Lung (tissue), 12 donors: ENCODE results near the gene GLYATL2. TPM values are rescaled to one million over a fixed set of nuclear protein-coding genes. Genes with fewer than 3 reads are reported as not detected.

Experiments used
- ATAC-seq: fragments of 200-7000 bp; cut with Tn5 transposase; one replicate; pipeline ENCODE4 v1.9.1; 2020; ENCODE audit warnings: moderate number of reproducible peaks; ENCODE audit not compliant: insufficient read depth, low FRiP score
- DNase-seq, 3 donors: peaks; one replicate each; pipeline ENCODE4 v3.0.0-alpha.2; 2013 to 2017
- H3K27ac ChIP-seq, 2 donors: one replicate each; pipeline ENCODE4 v1.5.1; 2013; ENCODE audit warnings: mild to moderate bottlenecking in 2 of 2, moderate library complexity in 2 of 2, control low read depth in 1 of 2, inconsistent platforms in 1 of 2, low read depth in 1 of 2, low read length in 1 of 2
- H3K27me3 ChIP-seq, 3 donors: one replicate each; pipeline ENCODE4 v1.5.1; 2013; ENCODE audit warnings: low read length in 2 of 3; ENCODE audit not compliant: control insufficient read depth in 3 of 3, insufficient read depth in 3 of 3
- H3K36me3 ChIP-seq, 4 donors: one replicate each; pipeline ENCODE4 v1.5.1; 2013; ENCODE audit warnings: low read length in 4 of 4, mild to moderate bottlenecking in 1 of 4, moderate library complexity in 1 of 4; ENCODE audit not compliant: control insufficient read depth in 4 of 4, insufficient read depth in 4 of 4
- H3K4me1 ChIP-seq, 5 donors: one replicate each; pipeline ENCODE4 v1.5.1; 2013; ENCODE audit warnings: low read length in 5 of 5, mild to moderate bottlenecking in 2 of 5, moderate library complexity in 1 of 5; ENCODE audit not compliant: control insufficient read depth in 5 of 5, insufficient read depth in 5 of 5
- H3K4me3 ChIP-seq: one replicate; pipeline ENCODE4 v1.5.1; 2013; ENCODE audit warnings: mild to moderate bottlenecking, control low read depth, moderate library complexity
- H3K9ac ChIP-seq, 2 donors: one replicate each; pipeline ENCODE4 v1.5.1; 2013; ENCODE audit warnings: low read length in 2 of 2, control low read depth in 1 of 2; ENCODE audit not compliant: insufficient read depth in 1 of 2
- H3K9me3 ChIP-seq, 4 donors: one replicate each; pipeline ENCODE4 v1.5.1; 2013; ENCODE audit warnings: low read length in 3 of 4, mild to moderate bottlenecking in 1 of 4, moderate library complexity in 1 of 4; ENCODE audit not compliant: control insufficient read depth in 4 of 4, insufficient read depth in 3 of 4
- WGBS, 2 donors: extraction: QIAGEN DNeasy Blood & Tissue Kit; methylation state at CpG; one replicate each; pipeline ENCODE4 v1.1.7; 2013; 5-methylcytosine and 5-hydroxymethylcytosine counted together
- polyA plus RNA-seq, 2 donors: library from polyadenylated mRNA; stranded (reverse); fragments of 200-250 nt; gene quantifications; one replicate each; pipeline ENCODE4 v1.2.1, GENCODE V29; 2013
- total RNA-seq, 2 donors: library from RNA; depleted of rRNA in 1 of 2; stranded (reverse); fragments of >200 nt in 1 of 2; gene quantifications; one replicate each; pipeline ENCODE4 v1.2.1, GENCODE V29; 2014 to 2021
- TF ChIP-seq, protein P1 (sequence below): IDR thresholded peaks from 2 replicates; pipeline ENCODE4 v1.5.1; 2012; ENCODE audit warnings: mild to moderate bottlenecking; ENCODE audit errors: control extremely low read depth, extremely low read depth
- donor health status: control.
- donor health status: control.
- donor health status: Bipolar disorder and iron deficiency.
- donor health status: healthy.
- donor health status: DM: yes; HTN: yes; CAD: no.

The GLYATL2 gene
- total and polyA plus RNA-seq, 4 donors, result 0.06 to 1.2 (median 0.25) TPM

DNA sequence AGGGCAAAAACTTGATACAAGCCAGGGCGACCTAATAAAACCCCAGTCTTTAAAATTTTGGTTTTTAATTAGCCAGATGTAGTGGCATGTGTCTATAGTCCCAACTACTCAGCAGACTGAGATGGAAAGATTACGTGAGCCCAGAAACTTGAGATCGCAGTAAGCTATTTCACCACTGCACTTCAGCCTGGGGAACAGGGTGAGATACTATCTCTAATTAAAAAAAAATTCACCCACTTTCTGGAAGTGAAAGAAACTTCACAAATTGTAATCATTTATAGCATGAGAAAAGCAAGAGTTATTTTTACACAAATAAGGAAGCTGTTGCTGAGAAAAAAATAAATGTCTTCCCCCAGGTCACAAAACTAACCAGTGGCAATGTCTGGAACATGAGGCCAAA is 882 bp upstream of the GLYATL2 start:
- H3K27ac ChIP-seq, result no peak overlapping the region
- no peaks in the 10 kb centered on the region for H3K27me3 ChIP-seq
- H3K4me1 ChIP-seq, result no peaks in the 10 kb centered on the region
- H3K9me3 ChIP-seq, result no peaks in the 10 kb centered on the region
- no peak overlapping the region for H3K4me3 ChIP-seq
- ATAC-seq (no peak), DNase-seq (no peak)
- H3K9ac ChIP-seq, result no peak overlapping the region
- 32 to 54% methylated on average over 3 of the region's 3 CpGs for whole genome bisulfite sequencing, 2 donors
- TF ChIP-seq, protein P1, sequence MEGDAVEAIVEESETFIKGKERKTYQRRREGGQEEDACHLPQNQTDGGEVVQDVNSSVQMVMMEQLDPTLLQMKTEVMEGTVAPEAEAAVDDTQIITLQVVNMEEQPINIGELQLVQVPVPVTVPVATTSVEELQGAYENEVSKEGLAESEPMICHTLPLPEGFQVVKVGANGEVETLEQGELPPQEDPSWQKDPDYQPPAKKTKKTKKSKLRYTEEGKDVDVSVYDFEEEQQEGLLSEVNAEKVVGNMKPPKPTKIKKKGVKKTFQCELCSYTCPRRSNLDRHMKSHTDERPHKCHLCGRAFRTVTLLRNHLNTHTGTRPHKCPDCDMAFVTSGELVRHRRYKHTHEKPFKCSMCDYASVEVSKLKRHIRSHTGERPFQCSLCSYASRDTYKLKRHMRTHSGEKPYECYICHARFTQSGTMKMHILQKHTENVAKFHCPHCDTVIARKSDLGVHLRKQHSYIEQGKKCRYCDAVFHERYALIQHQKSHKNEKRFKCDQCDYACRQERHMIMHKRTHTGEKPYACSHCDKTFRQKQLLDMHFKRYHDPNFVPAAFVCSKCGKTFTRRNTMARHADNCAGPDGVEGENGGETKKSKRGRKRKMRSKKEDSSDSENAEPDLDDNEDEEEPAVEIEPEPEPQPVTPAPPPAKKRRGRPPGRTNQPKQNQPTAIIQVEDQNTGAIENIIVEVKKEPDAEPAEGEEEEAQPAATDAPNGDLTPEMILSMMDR, result no peak
- no peaks in the 10 kb centered on the region for H3K36me3 ChIP-seq

DNA sequence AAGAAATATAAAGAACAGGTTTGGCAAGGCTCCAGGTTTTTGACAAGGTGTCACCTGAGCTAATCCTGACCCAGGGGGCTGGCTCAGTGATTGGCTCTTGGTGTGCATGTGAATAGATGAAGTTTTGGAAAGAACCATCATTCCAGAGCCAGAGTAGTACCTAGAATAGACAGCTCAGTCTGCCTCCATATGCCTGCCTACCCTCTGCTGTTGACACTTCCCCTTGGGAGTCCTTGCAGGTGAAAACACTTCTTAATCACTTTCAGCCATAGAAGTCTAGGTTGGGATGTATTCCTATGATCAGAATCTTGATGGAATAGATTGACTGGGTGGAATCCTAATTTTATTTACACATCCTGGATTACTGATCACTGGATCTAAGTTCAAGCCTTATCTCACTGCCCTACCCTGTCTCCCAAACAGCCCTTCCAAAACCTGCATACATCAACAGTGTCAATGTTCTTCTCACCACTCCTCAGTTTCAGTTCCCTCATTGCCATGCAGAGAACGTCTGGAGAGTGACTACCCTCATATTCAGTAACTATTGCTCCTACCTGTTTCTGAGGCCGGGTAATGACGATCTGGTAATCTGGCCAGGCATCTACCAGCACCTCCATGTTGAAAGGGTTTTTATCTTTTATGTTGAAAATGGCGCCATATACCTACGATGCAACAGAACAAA is 6.7 kb downstream of the GLYATL2 start:
- no peaks in the 10 kb centered on the region for H3K27me3 ChIP-seq
- no peak overlapping the region for H3K4me3 ChIP-seq
- no peaks in the 10 kb centered on the region for H3K36me3 ChIP-seq
- no peaks in the 10 kb centered on the region for H3K4me1 ChIP-seq
- H3K9me3 ChIP-seq, result no peaks in the 10 kb centered on the region
- DNase-seq (no peak), ATAC-seq (no peak)
- TF ChIP-seq, protein P1, result no peak
- WGBS, 2 donors, result 82 to 86% methylated on average over 5 of the region's 5 CpGs
- no peak overlapping the region for H3K9ac ChIP-seq
- no peak overlapping the region for H3K27ac ChIP-seq

DNA sequence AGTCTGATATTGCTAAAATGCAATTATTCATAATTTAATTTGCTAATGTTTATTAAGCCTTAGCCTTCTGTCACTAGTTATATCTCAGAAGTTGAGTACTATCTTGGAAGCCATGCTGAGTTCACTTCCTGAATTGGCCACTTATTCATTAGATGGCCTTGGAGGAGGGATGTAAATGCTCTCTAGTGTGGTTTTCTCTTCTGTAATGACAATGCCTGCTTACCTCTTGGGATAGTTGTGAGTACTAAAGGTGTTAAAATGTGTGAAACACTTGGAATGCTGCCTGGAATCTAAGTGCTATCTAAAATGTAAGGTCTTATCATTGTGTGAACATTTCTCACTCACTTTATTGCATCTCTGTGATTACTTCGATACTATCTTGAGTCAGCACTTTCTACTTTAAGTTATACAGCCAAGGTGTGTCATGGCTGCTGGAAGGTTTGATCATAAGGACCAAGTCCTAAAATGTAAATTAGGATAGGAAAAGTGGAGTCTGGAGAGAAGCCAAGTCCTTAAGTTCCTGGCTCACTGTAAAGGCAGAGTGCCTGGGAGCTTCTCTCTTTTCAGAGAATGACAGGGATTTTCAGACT is 12.4 kb downstream of the GLYATL2 start:
- TF ChIP-seq, protein P1, result no peak
- no peak for ATAC-seq
- Histone ChIP-seq H3K27me3 (no peaks in the 10 kb centered on the region), H3K9ac (no peak overlapping the region), H3K4me3 (no peak overlapping the region), H3K27ac (no peak overlapping the region), H3K36me3 (no peaks in the 10 kb centered on the region), H3K9me3 (peaks cover 0 to 3% (median 0%) of the 10 kb centered on the region in 4 donors), H3K4me1 (no peaks in the 10 kb centered on the region)
- no peak for DNase-seq
- WGBS, 2 donors, result 45 to 54% methylated on average over 1 of the region's 1 CpG
